Endothelial cell (in vitro differentiated cells): ENCODE data around the gene PLXNB3. TPM values are rescaled to one million over a fixed set of nuclear protein-coding genes. Genes with fewer than 3 reads are reported as not detected.

Experiments used
- DNase-seq: peaks from one replicate; pipeline ENCODE4 v3.0.0; 2021; ENCODE audit warnings: low spot score
- H3K27ac Mint-ChIP-seq: one replicate; pipeline ENCODE4 v1.8.0; 2021; ENCODE audit warnings: mixed read lengths, inconsistent platforms; ENCODE audit not compliant: unreplicated experiment
- H3K27me3 Mint-ChIP-seq: one replicate; pipeline ENCODE4 v1.8.0; 2021; ENCODE audit warnings: mild to moderate bottlenecking, moderate library complexity, mixed read lengths, inconsistent platforms; ENCODE audit not compliant: unreplicated experiment
- H3K36me3 Mint-ChIP-seq: one replicate; pipeline ENCODE4 v1.8.0; 2021; ENCODE audit warnings: mild to moderate bottlenecking, low read depth, mixed read lengths, inconsistent platforms; ENCODE audit not compliant: unreplicated experiment
- H3K4me1 Mint-ChIP-seq: one replicate; pipeline ENCODE4 v1.8.0; 2021; ENCODE audit warnings: mild to moderate bottlenecking, mixed read lengths, inconsistent platforms; ENCODE audit not compliant: unreplicated experiment
- H3K4me3 Mint-ChIP-seq: one replicate; pipeline ENCODE4 v1.8.0; 2021; ENCODE audit warnings: mild to moderate bottlenecking, mixed read lengths, inconsistent platforms; ENCODE audit not compliant: unreplicated experiment
- H3K9me3 Mint-ChIP-seq: one replicate; pipeline ENCODE4 v1.8.0; 2021; ENCODE audit warnings: mixed read lengths, inconsistent platforms; ENCODE audit not compliant: unreplicated experiment
- CTCF ChIP-seq: fragments of 200-600 bp; sonication (generic); IDR thresholded peaks from one replicate; pipeline ENCODE4 v1.5.0; 2021; ENCODE audit warnings: antibody characterized with exemption; ENCODE audit not compliant: unreplicated experiment
- total RNA-seq: library from RNA; stranded (reverse); fragmentation: NEBNext Ultra II Directional; extraction: Animal tissue kit (Norgen Biotek cat#: 25700); gene quantifications from one replicate; pipeline ENCODE4 v1.2.1, GENCODE V29; 2021; ENCODE audit not compliant: unreplicated experiment

PLXNB3 gene
- total RNA-seq, 1 donor from 2014 or later: 11.2 TPM

- Mint-ChIP-seq H3K27ac (no peak overlapping the region), H3K4me3 (no peak overlapping the region), H3K36me3 (no peaks in the 10 kb centered on the region), H3K27me3 (peaks cover 2% of the 10 kb centered on the region), H3K4me1 (no peaks in the 10 kb centered on the region), H3K9me3 (no peaks in the 10 kb centered on the region)
- no peak for TF ChIP-seq CTCF
- no peak for DNase-seq
Observed at GRCh38 chrX:153804621-153805020, 40.6 kb downstream of the PLXNB3 start.

- no peaks in the 10 kb centered on the region for H3K4me1 Mint-ChIP-seq
- no peaks in the 10 kb centered on the region for H3K36me3 Mint-ChIP-seq
- no peaks in the 10 kb centered on the region for H3K9me3 Mint-ChIP-seq
Observed at GRCh38 chrX:153805436-153805835, 41.4 kb downstream of the PLXNB3 start.

GRCh38 chrX:153806999-153807575 lies 43.0 kb downstream of the PLXNB3 start:
- no peak for TF ChIP-seq CTCF
- no peak for DNase-seq
- Mint-ChIP-seq H3K27me3 (peaks cover 3% of the 10 kb centered on the region), H3K4me1 (no peaks in the 10 kb centered on the region), H3K4me3 (no peak overlapping the region), H3K27ac (no peak overlapping the region), H3K36me3 (no peaks in the 10 kb centered on the region), H3K9me3 (no peaks in the 10 kb centered on the region)

More at GRCh38 chrX:153805436-153805835, 41.4 kb downstream of the PLXNB3 start:
- DNase-seq: no peak
- Mint-ChIP-seq H3K27ac (no peak overlapping the region), H3K4me3 (no peak overlapping the region), H3K27me3 (peaks cover 2% of the 10 kb centered on the region)
- TF ChIP-seq CTCF: no peak

- no peaks in the 10 kb centered on the region for H3K4me1 Mint-ChIP-seq
- TF ChIP-seq CTCF: no peak
- no peak overlapping the region for H3K27ac Mint-ChIP-seq
- no peaks in the 10 kb centered on the region for H3K9me3 Mint-ChIP-seq
- DNase-seq: no peak
- H3K36me3 Mint-ChIP-seq: no peaks in the 10 kb centered on the region
- no peak overlapping the region for H3K4me3 Mint-ChIP-seq
- H3K27me3 Mint-ChIP-seq: peaks cover 5% of the 10 kb centered on the region
Observed at GRCh38 chrX:153807976-153808375, 43.9 kb downstream of the PLXNB3 start.

- Mint-ChIP-seq H3K27ac (no peak overlapping the region), H3K9me3 (no peaks in the 10 kb centered on the region), H3K4me1 (peaks cover 6% of the 10 kb centered on the region), H3K27me3 (peaks cover 3% of the 10 kb centered on the region), H3K36me3 (no peaks in the 10 kb centered on the region), H3K4me3 (no peak overlapping the region)
- TF ChIP-seq CTCF: no peak
- DNase-seq: no peak
Observed at GRCh38 chrX:153812220-153812619, 48.2 kb downstream of the PLXNB3 start.
